Thymus (tissue), 11 donors: ENCODE measurements around the gene CEP164. TPM values are rescaled to one million over a fixed set of nuclear protein-coding genes. Genes with fewer than 3 reads are reported as not detected.

ENCODE experiments used
- DNase-seq, 9 donors: peaks; one replicate each; pipeline ENCODE4 v3.0.0-alpha.2; 2013; ENCODE audit warnings: low spot score in 9 of 9, low read depth in 6 of 9, missing footprints in 1 of 9
- H3K27ac ChIP-seq, 2 donors: one replicate each; pipeline ENCODE4 v1.5.1; 2013; ENCODE audit warnings: control low read depth in 1 of 2, low read depth in 1 of 2, low read length in 1 of 2, mild to moderate bottlenecking in 1 of 2, moderate library complexity in 1 of 2
- H3K27me3 ChIP-seq, 2 donors: one replicate each; pipeline ENCODE4 v1.5.1; 2013; ENCODE audit warnings: low read length in 1 of 2; ENCODE audit not compliant: control insufficient read depth in 2 of 2, insufficient read depth in 1 of 2
- H3K36me3 ChIP-seq, 2 donors: one replicate each; pipeline ENCODE4 v1.5.1; 2013; ENCODE audit warnings: low read length in 1 of 2, mild to moderate bottlenecking in 1 of 2, moderate library complexity in 1 of 2; ENCODE audit not compliant: control insufficient read depth in 2 of 2, insufficient read depth in 2 of 2
- H3K4me1 ChIP-seq, 2 donors: one replicate each; pipeline ENCODE4 v1.5.1; 2013; ENCODE audit warnings: low read length in 2 of 2; ENCODE audit not compliant: control insufficient read depth in 2 of 2, insufficient read depth in 2 of 2
- H3K4me3 ChIP-seq, 2 donors: one replicate each; pipeline ENCODE4 v1.5.1; 2013; ENCODE audit warnings: low read length in 2 of 2, control low read depth in 1 of 2, mild to moderate bottlenecking in 1 of 2
- H3K9me3 ChIP-seq, 2 donors: one replicate each; pipeline ENCODE4 v1.5.1; 2013; ENCODE audit warnings: low read length in 1 of 2, mild to moderate bottlenecking in 1 of 2; ENCODE audit not compliant: control insufficient read depth in 2 of 2, insufficient read depth in 1 of 2
- WGBS: extraction: QIAGEN DNeasy Blood & Tissue Kit; methylation state at CpG from one replicate; pipeline ENCODE4 v1.1.7; 2013; 5-methylcytosine and 5-hydroxymethylcytosine counted together
- polyA plus RNA-seq: library from polyadenylated mRNA; stranded (reverse); fragments of 200-250 nt; gene quantifications from one replicate; pipeline ENCODE4 v1.2.3, GENCODE V29; 2013
- total RNA-seq: library from RNA; stranded (reverse); fragments of 120-200 nt; gene quantifications from one replicate; pipeline ENCODE4 v1.2.4, GENCODE V29; 2013
- donor health status: healthy.

The CEP164 gene
- total and polyA plus RNA-seq, 2 donors, result 12.0 to 24.8 TPM

DNA sequence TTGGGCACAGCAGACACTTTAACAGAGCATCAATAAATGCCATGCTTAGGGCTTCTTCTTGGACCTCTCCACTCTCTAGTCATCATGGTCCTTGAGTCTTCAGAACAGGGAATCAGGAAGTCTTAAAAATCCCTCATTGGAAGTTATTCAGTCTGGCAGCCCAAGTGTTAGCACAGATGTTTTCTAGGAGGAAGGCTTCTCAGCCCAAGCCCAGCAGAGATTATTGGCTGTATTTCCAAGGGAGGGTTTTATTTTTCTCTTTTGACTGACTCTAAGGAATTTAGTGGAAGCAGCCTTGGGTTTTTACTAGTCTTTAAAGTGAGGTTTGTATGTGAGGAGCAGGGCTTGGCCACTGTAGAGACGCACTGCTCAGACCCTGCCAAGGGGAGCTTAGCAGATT, 41.9 kb downstream of the CEP164 start:
- no peak for DNase-seq
- H3K27ac ChIP-seq, result no peak overlapping the region
- H3K36me3 ChIP-seq, result peaks cover 26 to 43% of the 10 kb centered on the region in 2 donors
- peaks cover 0 to 3% of the 10 kb centered on the region in 2 donors for H3K4me1 ChIP-seq
- H3K9me3 ChIP-seq, result no peaks in the 10 kb centered on the region
- 95% methylated on average over 1 of the region's 1 CpG for WGBS
- no peak overlapping the region for H3K4me3 ChIP-seq
- H3K27me3 ChIP-seq, result no peaks in the 10 kb centered on the region

DNA sequence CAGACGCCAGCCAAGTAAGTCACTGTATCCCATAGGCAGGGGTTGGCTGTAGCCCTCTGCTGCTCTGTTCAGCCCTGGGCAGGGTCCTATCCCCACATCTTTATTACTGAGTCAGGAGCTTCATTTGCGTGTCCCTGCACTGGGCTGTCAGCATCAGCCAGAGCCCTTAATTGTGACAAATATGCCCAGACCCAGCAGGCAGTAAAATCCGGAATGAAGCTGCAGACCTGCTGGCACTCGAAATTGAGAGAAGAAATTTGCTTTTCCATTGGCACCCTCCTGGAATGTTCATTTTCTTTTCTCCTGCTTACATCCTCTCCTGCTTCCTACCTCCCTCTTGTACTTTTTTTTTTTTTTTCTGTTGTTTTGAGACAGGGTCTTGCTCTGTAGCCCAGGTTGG, 43.8 kb downstream of the CEP164 start:
- H3K4me3 ChIP-seq, result no peak overlapping the region
- H3K27me3 ChIP-seq, result no peaks in the 10 kb centered on the region
- no peaks in the 10 kb centered on the region for H3K9me3 ChIP-seq
- peaks cover 0 to 3% of the 10 kb centered on the region in 2 donors for H3K4me1 ChIP-seq
- no peak overlapping the region for H3K27ac ChIP-seq
- DNase-seq, result no peak
- 93% methylated on average over 4 of the region's 4 CpGs for WGBS
- peaks cover 24 to 51% of the 10 kb centered on the region in 2 donors for H3K36me3 ChIP-seq

DNA sequence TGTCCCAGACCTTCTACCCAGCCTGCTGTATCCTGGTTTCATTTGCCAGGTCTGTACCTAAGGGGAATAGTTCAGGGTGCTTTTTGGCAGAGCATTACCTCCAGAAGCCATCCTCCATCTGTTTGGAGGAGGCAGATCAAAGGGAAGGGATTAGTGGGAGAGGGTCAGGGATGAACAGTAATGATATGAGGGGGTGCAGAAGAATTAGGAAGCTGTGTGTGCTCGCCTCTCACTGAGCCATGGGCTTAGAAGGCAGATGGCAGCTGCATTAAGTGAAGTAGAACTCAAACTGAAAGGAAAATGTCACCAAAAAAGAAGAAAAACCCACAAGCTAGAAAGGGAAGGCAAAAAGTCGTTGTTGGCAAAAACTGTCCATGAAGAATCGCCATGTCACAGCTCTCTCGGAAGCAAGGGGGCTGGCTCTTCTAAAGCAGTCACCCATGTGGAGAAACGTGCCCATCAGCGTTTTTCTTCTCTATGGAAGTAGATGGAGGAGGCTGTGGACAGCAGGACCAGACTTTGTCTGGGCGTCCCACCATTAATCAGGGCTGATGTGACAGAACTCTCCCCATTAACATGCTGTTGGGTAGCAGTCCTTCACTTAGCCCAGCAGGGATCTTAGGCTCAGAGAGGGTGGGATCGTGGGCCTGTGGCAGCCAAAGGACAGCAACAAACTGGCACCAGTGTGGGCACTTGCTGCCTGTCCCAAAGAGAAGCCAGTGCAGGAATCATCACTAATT, 46.8 kb downstream of the CEP164 start:
- no peaks in the 10 kb centered on the region for H3K27me3 ChIP-seq
- no peaks in the 10 kb centered on the region for H3K9me3 ChIP-seq
- 97% methylated on average over 8 of the region's 8 CpGs for WGBS
- H3K36me3 ChIP-seq, result peaks cover 20 to 41% of the 10 kb centered on the region in 2 donors
- no peak overlapping the region for H3K27ac ChIP-seq
- DNase-seq, result no peak
- no peaks in the 10 kb centered on the region for H3K4me1 ChIP-seq
- no peak overlapping the region for H3K4me3 ChIP-seq

DNA sequence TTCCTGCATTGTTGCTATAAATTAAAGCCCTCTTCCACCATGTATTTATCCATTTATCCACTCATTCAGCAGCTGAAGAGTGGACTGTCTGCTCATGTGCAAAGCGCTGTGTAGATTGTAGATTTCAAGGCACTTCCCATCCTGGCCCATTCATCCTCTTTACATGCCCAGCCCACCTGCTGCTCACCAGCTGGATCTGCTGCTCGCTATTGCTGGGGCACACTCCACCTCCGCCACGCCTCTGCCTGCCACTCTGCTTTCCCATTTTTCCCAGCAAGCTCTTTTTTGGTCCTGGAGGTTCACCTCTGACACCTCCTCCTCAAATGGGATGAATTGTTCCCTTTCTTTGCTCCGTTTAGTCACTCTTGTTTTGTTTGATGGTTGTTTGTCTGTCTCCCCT, 48.3 kb downstream of the CEP164 start:
- Histone ChIP-seq H3K27me3 (no peaks in the 10 kb centered on the region), H3K9me3 (no peaks in the 10 kb centered on the region), H3K4me1 (no peaks in the 10 kb centered on the region), H3K36me3 (peaks cover 30 to 41% of the 10 kb centered on the region in 2 donors), H3K27ac (no peak overlapping the region), H3K4me3 (no peak overlapping the region)
- no peak for DNase-seq
- WGBS, result 99% methylated on average over 5 of the region's 5 CpGs

DNA sequence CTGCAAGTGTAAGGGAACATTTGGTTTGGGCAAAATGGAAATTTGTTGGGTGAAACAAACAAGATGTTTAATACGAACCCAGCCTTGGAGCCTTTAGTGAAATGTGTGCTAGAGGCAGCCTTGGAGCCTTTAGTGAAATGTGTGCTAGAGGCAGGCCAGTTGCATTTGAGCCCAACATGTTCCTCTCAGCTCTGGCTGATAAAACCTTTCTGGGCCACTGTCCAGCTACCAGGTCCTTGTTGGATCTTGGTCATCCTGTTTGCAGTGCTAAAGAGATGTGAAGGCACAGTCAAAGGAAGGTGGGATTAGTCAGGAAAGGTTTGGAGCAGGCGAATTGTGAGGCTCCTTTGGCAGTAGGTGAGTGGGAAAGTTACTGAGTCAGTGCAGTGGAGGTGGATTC, 48.9 kb downstream of the CEP164 start:
- no peak for DNase-seq
- Histone ChIP-seq H3K9me3 (no peaks in the 10 kb centered on the region), H3K27ac (no peak overlapping the region), H3K27me3 (no peaks in the 10 kb centered on the region), H3K4me1 (no peaks in the 10 kb centered on the region), H3K4me3 (no peak overlapping the region), H3K36me3 (peaks cover 30 to 39% of the 10 kb centered on the region in 2 donors)
- WGBS, result 98% methylated on average over 2 of the region's 2 CpGs

DNA sequence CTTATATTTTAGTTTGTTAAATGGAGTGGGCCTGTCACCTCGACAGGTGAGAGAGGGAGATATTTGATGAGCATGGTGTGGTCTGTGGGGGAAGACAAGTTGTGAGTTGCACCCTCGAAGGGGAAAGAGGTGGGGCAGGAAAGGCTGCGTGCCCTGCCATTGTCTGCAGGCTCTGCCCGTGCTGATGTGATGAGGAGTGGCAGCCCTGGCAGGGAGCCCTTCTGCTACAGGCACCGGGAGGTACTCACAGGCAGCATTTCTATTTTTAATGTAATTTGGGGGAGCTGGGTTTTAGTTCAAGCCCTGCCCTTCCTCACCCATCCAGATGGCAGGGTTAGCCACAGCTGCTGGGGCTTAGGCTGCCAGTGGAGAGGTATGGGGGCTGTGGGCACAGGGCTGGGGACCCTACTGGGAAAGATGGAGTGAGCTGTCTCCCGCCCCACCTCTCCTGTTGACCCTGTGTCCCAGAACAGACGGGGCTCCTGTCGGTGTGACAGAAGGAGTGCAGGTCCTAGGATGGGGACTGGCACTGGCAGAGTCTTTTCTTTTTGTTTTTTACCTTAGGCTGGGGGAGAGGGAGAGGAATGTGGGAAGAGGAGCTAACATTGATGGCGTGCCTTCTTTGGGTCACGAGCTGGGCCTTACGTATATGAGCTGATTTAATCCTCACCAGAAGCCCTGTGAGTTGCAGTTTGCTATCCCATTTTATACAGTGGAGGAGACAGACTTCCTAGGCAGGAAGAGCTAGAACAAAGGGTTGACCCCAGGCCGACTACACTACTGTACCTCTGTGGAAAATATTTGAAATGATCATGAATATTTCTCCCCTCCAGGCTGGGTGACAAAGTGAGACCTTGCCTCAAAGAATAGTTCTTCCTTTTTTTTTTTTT, 51.6 kb downstream of the CEP164 start:
- WGBS, result 92% methylated on average over 12 of the region's 12 CpGs
- Histone ChIP-seq H3K4me3 (no peak overlapping the region), H3K27ac (peak overlapping the region in 1 of 2 donors; percentile 8), H3K27me3 (no peaks in the 10 kb centered on the region), H3K36me3 (peaks cover 25 to 41% of the 10 kb centered on the region in 2 donors), H3K9me3 (no peaks in the 10 kb centered on the region), H3K4me1 (no peaks in the 10 kb centered on the region)
- DNase-seq, result no peak

DNA sequence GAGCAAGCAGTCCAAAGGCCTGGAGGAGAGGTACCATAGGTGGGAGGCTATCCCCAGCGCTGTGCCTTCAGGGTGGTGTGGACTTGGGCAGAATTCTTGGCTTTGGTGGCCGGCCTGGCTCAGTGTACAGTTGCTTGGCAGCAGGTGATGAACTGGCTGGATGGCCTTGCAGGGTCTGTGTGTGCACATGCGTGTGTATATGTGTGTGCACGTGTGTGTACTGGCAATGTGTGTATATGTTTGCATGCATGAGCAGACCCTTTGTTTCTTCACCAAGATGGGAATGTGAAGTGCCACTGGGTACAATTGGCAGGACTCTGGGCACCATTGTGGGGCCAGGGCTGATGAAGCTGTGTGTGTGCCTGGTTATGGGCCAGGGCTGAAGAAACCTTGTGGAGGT, 53.0 kb downstream of the CEP164 start:
- H3K27ac ChIP-seq, result no peak overlapping the region
- H3K27me3 ChIP-seq, result no peaks in the 10 kb centered on the region
- WGBS, result 98% methylated on average over 4 of the region's 4 CpGs
- H3K9me3 ChIP-seq, result no peaks in the 10 kb centered on the region
- peaks cover 22 to 46% of the 10 kb centered on the region in 2 donors for H3K36me3 ChIP-seq
- H3K4me1 ChIP-seq, result no peaks in the 10 kb centered on the region
- no peak overlapping the region for H3K4me3 ChIP-seq
- no peak for DNase-seq

DNA sequence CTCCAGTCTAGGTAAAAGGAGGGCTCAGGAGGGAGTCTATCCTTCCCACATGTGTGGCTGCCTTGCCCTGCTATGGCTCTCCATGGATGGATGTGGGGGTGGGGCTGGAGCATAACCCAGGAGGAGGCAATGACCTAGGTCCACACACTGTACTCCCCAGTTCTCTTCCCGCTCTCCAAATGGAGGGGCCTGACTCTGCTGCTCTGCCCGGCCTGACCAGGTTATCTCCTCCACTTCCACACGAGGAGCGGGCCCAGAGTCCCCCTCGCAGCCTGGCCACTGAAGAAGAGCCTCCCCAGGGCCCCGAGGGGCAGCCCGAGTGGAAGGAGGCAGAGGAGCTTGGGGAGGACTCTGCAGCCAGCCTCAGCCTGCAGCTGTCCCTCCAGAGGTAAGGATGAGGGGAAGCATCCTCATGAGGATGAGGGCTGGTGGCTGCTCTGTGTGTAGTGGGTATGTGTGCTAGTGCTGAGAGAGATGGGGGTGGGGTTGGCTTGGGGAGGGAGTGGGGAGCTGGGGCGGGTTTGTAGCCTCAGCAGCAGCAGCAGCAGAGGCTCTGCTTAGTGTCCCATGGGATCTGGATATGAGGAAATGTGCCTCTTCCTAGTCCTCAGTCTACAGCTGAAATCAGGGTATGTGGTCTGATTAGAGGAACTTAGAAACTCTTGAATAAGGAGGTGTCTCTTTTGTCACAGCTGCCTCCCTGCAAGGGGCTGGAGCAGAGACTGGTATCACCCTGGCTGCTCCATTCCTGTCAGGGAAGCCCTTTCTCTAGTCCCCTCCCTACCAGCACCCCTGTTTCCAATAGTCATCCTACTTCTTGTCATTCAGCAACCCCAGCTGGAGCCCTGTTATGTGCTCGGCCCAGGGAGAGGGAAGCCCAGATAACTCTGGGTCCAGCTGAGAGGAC, 54.1 kb downstream of the CEP164 start:
- no peaks in the 10 kb centered on the region for H3K9me3 ChIP-seq
- DNase-seq, result no peak
- no peaks in the 10 kb centered on the region for H3K4me1 ChIP-seq
- no peak overlapping the region for H3K27ac ChIP-seq
- 97% methylated on average over 9 of the region's 9 CpGs for WGBS
- H3K27me3 ChIP-seq, result no peaks in the 10 kb centered on the region
- peaks cover 13 to 41% of the 10 kb centered on the region in 2 donors for H3K36me3 ChIP-seq
- no peak overlapping the region for H3K4me3 ChIP-seq
